Upper lobe of right lung (tissue), 1 donor: ENCODE measurements around the gene UBE2S. TPM values are rescaled to one million over a fixed set of nuclear protein-coding genes. Genes with fewer than 3 reads are reported as not detected.

Experiments
- ATAC-seq: fragments of 200-7000 bp; cut with Tn5 transposase; one replicate; pipeline ENCODE4 v1.9.1; 2020; ENCODE audit warnings: mild to moderate bottlenecking, moderate library complexity
- DNase-seq: peaks from one replicate; pipeline ENCODE4 v3.0.0-alpha.2; 2020
- H3K27ac ChIP-seq: fragments of 200-600 bp; one replicate; pipeline ENCODE4 v1.8.0; 2022
- H3K27me3 ChIP-seq: fragments of 200-600 bp; one replicate; pipeline ENCODE4 v1.8.0; 2022; ENCODE audit warnings: mild to moderate bottlenecking
- H3K36me3 ChIP-seq: fragments of 200-600 bp; one replicate; pipeline ENCODE4 v1.8.0; 2022
- H3K4me1 ChIP-seq: fragments of 200-600 bp; one replicate; pipeline ENCODE4 v1.8.0; 2022
- H3K4me3 ChIP-seq: fragments of 200-600 bp; one replicate; pipeline ENCODE4 v1.8.0; 2022; ENCODE audit warnings: mild to moderate bottlenecking
- H3K9me3 ChIP-seq: fragments of 200-600 bp; one replicate; pipeline ENCODE4 v1.8.0; 2022
- intact Hi-C: fragments of 100-400 bp; cut with DNase I; formaldehyde crosslinking; loops from one replicate; pipeline ENCODE4 v1.11.0; 2022
- total RNA-seq: library from RNA; stranded (reverse); fragmentation: NEBNext Ultra II Directional; extraction: Animal tissue kit (Norgen Biotek cat#: 25700); gene quantifications from one replicate; pipeline ENCODE4 v1.2.1, GENCODE V29; 2021
- TF ChIP-seq, protein P1 (sequence below): fragments of 200-600 bp; IDR thresholded peaks from one replicate; pipeline ENCODE4 v1.8.0; 2022; ENCODE audit warnings: antibody characterized with exemption
- donor health status: DM: no; HTN: yes; CAD: no; lungs with severe emphysema.

The UBE2S gene
- total RNA-seq, 1 donor from 2014 or later = 19.5 TPM

DNA sequence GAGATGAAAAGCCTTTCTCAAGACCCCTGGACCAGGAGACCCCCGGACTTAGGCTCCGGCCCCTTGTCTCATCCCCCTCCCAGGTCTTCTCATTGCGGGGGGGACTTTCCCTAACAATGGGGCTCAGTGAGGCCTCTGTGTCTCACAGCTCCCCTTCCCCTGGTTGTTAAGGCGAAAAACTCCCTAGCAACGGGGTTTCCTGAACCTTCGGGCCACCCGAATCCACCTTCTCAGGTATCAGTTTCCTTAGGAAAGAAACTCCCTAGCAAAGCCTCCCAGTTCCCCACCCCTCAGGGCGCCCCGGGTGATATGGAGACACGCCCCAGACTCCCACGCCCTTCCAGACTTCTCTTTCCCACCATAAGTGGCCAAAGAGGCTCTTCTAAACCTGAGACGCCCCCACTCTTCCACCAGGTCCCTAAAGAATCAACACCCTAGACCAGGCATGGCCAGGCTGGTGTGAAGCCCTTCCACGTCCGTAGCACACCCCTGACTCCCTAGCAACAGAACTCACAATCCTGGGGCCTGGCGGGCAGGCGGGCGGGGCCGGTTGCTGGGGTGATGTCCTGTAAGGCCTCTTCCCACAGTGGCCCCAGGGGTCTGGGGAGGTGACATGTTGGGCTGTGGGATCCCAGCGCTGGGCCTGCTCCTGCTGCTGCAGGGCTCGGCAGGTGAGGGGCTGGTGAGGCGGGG is 31.2 kb downstream of the UBE2S start, which contains the start of gene TMEM190:
Gene TMEM190 (plus strand): TSS at position 586 of the 693 bp plus-strand sequence. CDS start 28 bp downstream, at position 614.
- ATAC-seq (no peak), DNase-seq (no peak)
- no peaks in the 10 kb centered on the region for H3K9me3 ChIP-seq
- H3K4me1 ChIP-seq = no peaks in the 10 kb centered on the region
- H3K27me3 ChIP-seq = peaks cover 44% of the 10 kb centered on the region
- TF ChIP-seq, protein P1, sequence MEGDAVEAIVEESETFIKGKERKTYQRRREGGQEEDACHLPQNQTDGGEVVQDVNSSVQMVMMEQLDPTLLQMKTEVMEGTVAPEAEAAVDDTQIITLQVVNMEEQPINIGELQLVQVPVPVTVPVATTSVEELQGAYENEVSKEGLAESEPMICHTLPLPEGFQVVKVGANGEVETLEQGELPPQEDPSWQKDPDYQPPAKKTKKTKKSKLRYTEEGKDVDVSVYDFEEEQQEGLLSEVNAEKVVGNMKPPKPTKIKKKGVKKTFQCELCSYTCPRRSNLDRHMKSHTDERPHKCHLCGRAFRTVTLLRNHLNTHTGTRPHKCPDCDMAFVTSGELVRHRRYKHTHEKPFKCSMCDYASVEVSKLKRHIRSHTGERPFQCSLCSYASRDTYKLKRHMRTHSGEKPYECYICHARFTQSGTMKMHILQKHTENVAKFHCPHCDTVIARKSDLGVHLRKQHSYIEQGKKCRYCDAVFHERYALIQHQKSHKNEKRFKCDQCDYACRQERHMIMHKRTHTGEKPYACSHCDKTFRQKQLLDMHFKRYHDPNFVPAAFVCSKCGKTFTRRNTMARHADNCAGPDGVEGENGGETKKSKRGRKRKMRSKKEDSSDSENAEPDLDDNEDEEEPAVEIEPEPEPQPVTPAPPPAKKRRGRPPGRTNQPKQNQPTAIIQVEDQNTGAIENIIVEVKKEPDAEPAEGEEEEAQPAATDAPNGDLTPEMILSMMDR = no peak
- H3K27ac ChIP-seq = no peak within 1 kb of the TSS
- H3K36me3 ChIP-seq = no peaks in the 10 kb centered on the region
- no peak within 1 kb of the TSS for H3K4me3 ChIP-seq
- intact Hi-C loops = no loop called here

DNA sequence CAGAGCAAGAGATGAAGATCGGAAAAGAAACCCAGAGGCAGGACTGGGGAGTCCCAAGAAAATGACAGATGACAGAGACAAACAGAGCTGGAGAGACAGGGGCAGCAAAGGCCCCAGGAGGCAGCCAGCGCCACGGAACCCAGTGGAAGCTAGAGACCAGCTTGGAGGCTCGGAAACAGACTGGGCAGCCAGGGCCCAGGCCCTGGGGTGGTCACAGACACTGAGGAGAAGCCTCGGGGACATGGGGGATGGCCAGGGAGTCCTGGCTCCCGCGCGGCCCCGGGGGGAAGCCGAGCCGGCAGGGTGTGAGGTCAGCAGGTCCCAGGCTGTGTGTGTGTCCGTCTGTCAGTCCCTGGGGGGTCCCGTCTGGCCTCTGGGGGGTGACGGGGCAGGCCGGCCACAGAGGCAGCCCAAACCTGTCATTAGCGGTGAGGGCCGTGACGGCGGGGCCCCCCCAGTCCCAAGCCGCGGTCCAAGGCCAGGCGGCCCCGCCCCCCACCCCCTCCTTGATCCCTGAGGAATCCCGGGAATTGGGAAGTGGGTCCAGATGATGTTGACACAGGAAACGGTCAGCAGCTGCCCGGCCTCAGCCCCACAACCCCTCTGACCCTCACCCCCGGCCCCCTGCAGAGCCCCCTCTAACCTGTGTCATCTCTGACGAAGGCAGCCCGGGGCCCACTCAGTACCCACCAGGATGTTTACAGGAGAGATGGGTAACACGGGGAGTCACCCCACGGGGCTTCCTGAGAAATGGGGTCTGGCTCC is 33.4 kb downstream of the UBE2S start:
- no peak overlapping the region for H3K27ac ChIP-seq
- no peaks in the 10 kb centered on the region for H3K36me3 ChIP-seq
- no peak overlapping the region for H3K4me3 ChIP-seq
- intact Hi-C loops = no loop called here
- peaks cover 63% of the 10 kb centered on the region for H3K27me3 ChIP-seq
- no peaks in the 10 kb centered on the region for H3K9me3 ChIP-seq
- H3K4me1 ChIP-seq = peaks cover 1% of the 10 kb centered on the region
- no peak for DNase-seq
- peak; percentile 5 for ATAC-seq
- TF ChIP-seq, protein P1 = no peak

DNA sequence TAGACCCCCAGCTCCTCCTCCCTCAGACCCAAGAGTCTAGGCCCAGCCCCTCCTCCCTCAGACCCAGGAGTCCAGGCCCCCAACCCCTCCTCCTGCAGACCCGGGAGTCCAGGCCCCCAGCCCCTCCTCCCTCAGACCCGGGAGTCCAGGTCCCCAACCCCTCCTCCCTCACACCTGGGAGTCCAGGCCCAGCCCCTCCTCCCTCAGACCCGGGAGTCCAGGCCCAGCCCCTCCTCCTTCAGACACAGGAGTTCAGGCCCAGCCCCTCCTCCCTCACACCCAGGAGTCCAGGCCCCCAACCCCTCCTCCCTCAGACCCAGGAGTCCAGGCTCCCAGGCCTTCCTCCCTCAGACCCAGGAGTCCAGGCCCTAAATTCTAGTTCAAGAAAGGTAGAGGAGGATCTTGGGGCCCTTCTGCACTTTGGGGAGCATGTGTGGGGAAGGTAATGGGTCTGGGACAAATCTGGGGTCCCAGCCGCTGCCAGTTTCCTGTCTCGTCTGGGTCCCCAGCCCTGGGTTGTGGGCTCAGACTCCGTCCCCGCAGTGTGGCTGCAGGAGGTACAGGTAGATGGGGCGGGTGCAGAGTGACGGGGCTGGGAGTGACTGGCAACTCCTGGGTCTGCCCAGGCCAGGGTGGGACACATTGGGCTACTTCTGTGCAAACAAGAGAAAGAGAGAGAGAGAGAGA is 34.1 kb downstream of the UBE2S start:
- H3K4me3 ChIP-seq = no peak overlapping the region
- H3K27me3 ChIP-seq = peaks cover 70% of the 10 kb centered on the region
- no peak overlapping the region for H3K27ac ChIP-seq
- intact Hi-C loops = no loop called here
- TF ChIP-seq, protein P1 = no peak
- H3K36me3 ChIP-seq = no peaks in the 10 kb centered on the region
- H3K4me1 ChIP-seq = peaks cover 5% of the 10 kb centered on the region
- DNase-seq (no peak), ATAC-seq (no peak)
- H3K9me3 ChIP-seq = no peaks in the 10 kb centered on the region

DNA sequence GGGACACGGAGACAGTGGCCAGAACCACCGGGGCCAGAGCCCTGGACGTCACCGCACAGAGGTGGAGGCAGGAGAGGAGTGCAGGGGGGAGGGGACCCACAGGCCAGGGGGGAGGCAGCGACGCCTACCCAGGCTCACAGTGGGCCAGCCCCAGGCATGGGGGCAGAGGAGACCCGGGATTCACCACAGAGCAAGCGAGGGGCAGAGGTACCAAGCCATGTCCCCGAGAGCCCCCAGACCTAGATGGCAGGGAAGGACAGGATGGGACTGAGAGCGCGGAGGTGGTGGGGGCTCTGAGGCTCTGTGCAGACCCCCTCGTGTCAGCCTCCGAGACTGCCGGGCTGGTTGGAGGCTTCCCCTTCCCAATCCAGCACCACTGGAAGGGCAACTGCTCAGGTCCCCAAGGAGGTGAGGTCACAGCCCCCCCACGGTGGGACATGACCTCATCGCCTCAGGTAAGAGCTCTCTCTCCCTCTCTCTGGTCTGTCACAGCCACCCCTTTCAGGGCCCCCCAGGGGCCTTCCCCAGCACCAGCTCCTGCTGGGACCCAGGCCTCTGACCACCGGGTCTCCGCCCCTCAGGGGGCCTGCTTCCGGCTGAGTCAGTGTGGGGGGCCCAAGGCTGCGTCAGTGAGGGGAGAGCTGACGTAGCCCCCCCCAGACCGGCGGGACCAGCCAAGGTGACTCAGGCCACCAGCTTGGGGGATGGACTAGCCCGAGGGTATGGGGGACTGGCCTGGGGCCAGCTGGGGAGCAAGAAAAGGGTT is 35.1 kb downstream of the UBE2S start:
- TF ChIP-seq, protein P1 = no peak
- intact Hi-C loops = no loop called here
- ATAC-seq (no peak), DNase-seq (no peak)
- no peaks in the 10 kb centered on the region for H3K36me3 ChIP-seq
- no peak overlapping the region for H3K27ac ChIP-seq
- no peak overlapping the region for H3K4me3 ChIP-seq
- H3K9me3 ChIP-seq = no peaks in the 10 kb centered on the region
- H3K4me1 ChIP-seq = peaks cover 5% of the 10 kb centered on the region
- H3K27me3 ChIP-seq = peaks cover 76% of the 10 kb centered on the region

DNA sequence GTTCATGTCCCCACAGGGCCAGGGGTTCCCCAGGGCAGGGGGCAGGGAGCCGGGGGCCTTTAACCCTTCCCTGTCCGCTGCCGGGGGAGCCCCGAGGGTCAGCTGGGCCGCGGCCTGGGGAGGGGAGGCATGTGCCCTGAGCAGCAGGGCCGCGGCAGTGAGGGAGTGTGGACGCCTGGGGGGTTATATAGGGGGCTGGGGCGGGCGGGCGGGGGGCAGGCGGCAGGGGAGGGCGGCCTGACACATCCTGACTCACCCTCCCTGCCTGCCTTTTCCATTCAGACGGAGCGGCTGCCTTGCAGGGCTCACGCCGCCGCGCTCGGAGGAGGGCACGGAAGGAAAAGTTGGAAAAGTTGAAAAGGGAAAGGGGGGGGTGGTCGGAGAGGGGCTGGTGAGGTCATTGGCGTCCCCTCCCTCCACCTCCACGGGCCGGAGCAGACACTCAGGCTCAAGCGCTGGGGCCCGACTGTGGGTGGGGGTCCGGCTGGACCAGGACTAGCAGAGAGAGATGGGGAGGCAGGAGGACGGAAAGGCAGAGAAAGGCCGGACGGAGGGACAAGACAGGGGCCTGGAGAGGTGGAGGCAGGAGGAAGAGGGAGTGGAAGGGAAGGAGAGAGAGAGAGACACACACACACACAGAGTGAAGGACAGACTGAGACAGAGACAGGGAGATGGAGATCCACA is 37.1 kb downstream of the UBE2S start, which contains the start of gene IL11:
Gene IL11 (minus strand): TSS at position 159 of the 684 bp plus-strand sequence. CDS start 153 bp downstream, at position 6.
- intact Hi-C loops = no loop called here
- peaks cover 68% of the 10 kb centered on the region for H3K27me3 ChIP-seq
- H3K4me1 ChIP-seq = peaks cover 5% of the 10 kb centered on the region
- DNase-seq (no peak), ATAC-seq (no peak)
- H3K9me3 ChIP-seq = no peaks in the 10 kb centered on the region
- peak within 1 kb of the TSS; percentile 19 for H3K4me3 ChIP-seq
- TF ChIP-seq, protein P1 = no peak
- no peaks in the 10 kb centered on the region for H3K36me3 ChIP-seq
- H3K27ac ChIP-seq = no peak within 1 kb of the TSS
